Measurements from ENCODE around the gene MROH9.

MROH9 gene

GRCh38 chr1:171019971-171020370 is 84.6 kb downstream of the MROH9 start:
- Histone ChIP-seq H3K27ac (ENCODE audit: low read depth, low read length) (no peak overlapping the region), H3K9ac (ENCODE audit: low read length) (no peak overlapping the region), H3F3A (ENCODE audit: insufficient read depth) (no peaks in the 10 kb centered on the region), H3K4me3 (ENCODE audit: insufficient read depth, low read length, poor library complexity, severe bottlenecking) (no peak overlapping the region), H3K9me2 (replicated peaks; ENCODE audit: insufficient read depth, low read length) (no peaks in the 10 kb centered on the region), H3K9me3 (ENCODE audit: insufficient read depth, low read length) (no peaks in the 10 kb centered on the region), H3K36me3 (ENCODE audit: low read length) (no peaks in the 10 kb centered on the region), H3K4me2 (ENCODE audit: low read depth, low read length, poor library complexity, severe bottlenecking) (no peak overlapping the region), H3K79me2 (ENCODE audit: insufficient read depth, low read length) (no peaks in the 10 kb centered on the region), H2AFZ (ENCODE audit: low read depth, low read length, severe bottlenecking) (no peak overlapping the region), H4K20me1 (ENCODE audit: low read depth, low read length) (no peaks in the 10 kb centered on the region), H3K27me3 (ENCODE audit: low read length) (no peaks in the 10 kb centered on the region)
- TF ChIP-seq CTCF (IDR thresholded peaks at IDR 0.05; ENCODE audit: insufficient read depth, low read length, poor library complexity, severe bottlenecking) (no peak), EZH2phosphoT487 (conservative IDR thresholded peaks at IDR 0.05; ENCODE audit: low read length) (no peak)

GRCh38 chr1:171032822-171033702 is 97.7 kb downstream of the MROH9 start:
- Histone ChIP-seq H2AFZ (ENCODE audit: low read depth, low read length, severe bottlenecking) (no peak overlapping the region), H3K4me2 (ENCODE audit: low read depth, low read length, poor library complexity, severe bottlenecking) (no peak overlapping the region), H4K20me1 (ENCODE audit: low read depth, low read length) (no peaks in the 10 kb centered on the region), H3K36me3 (ENCODE audit: low read length) (no peaks in the 10 kb centered on the region), H3K27ac (ENCODE audit: low read depth, low read length) (no peak overlapping the region), H3K9ac (ENCODE audit: low read length) (no peak overlapping the region), H3K9me3 (ENCODE audit: insufficient read depth, low read length) (no peaks in the 10 kb centered on the region), H3F3A (ENCODE audit: insufficient read depth) (no peaks in the 10 kb centered on the region), H3K9me2 (replicated peaks; ENCODE audit: insufficient read depth, low read length) (no peaks in the 10 kb centered on the region), H3K79me2 (ENCODE audit: insufficient read depth, low read length) (no peaks in the 10 kb centered on the region), H3K4me3 (ENCODE audit: insufficient read depth, low read length, poor library complexity, severe bottlenecking) (no peak overlapping the region), H3K27me3 (ENCODE audit: low read length) (no peaks in the 10 kb centered on the region)
- TF ChIP-seq EZH2phosphoT487 (conservative IDR thresholded peaks at IDR 0.05; ENCODE audit: low read length): no peak
- TF ChIP-seq CTCF (IDR thresholded peaks at IDR 0.05; ENCODE audit: insufficient read depth, low read length, poor library complexity, severe bottlenecking): no peak

GRCh38 chr1:171037626-171038025 is 102.3 kb downstream of the MROH9 start:
- Histone ChIP-seq H3K4me2 (ENCODE audit: low read depth, low read length, poor library complexity, severe bottlenecking) (no peak overlapping the region), H3K79me2 (ENCODE audit: insufficient read depth, low read length) (no peaks in the 10 kb centered on the region), H2AFZ (ENCODE audit: low read depth, low read length, severe bottlenecking) (no peak overlapping the region), H3K36me3 (ENCODE audit: low read length) (no peaks in the 10 kb centered on the region), H3K9me3 (ENCODE audit: insufficient read depth, low read length) (no peaks in the 10 kb centered on the region), H3K9ac (ENCODE audit: low read length) (no peak overlapping the region), H3K27ac (ENCODE audit: low read depth, low read length) (no peak overlapping the region), H3K27me3 (ENCODE audit: low read length) (no peaks in the 10 kb centered on the region), H3K4me3 (ENCODE audit: insufficient read depth, low read length, poor library complexity, severe bottlenecking) (no peak overlapping the region), H4K20me1 (ENCODE audit: low read depth, low read length) (no peaks in the 10 kb centered on the region), H3K9me2 (replicated peaks; ENCODE audit: insufficient read depth, low read length) (no peaks in the 10 kb centered on the region), H3F3A (ENCODE audit: insufficient read depth) (no peaks in the 10 kb centered on the region)
- TF ChIP-seq CTCF (IDR thresholded peaks at IDR 0.05; ENCODE audit: insufficient read depth, low read length, poor library complexity, severe bottlenecking) (no peak), EZH2phosphoT487 (conservative IDR thresholded peaks at IDR 0.05; ENCODE audit: low read length) (no peak)

All from SU-DHL-6 (cell line).